Ovary (tissue), 3 donors: ENCODE data around the gene CNGA3.

ENCODE experiments used
- CTCF ChIP-seq, 3 donors: fragments of 450-650 bp in 2 of 3; fragments of 200-600 bp in 1 of 3; IDR thresholded peaks; one replicate each; pipeline versions ENCODE4 v1.5.1 to v1.8.0; 2016 to 2022; ENCODE audit warnings: antibody characterized with exemption in 3 of 3, mild to moderate bottlenecking in 1 of 3
- EP300 ChIP-seq: sonication (generic); formaldehyde crosslinking; IDR thresholded peaks from one replicate; pipeline ENCODE4 v1.6.1; 2017; ENCODE audit warnings: antibody characterized with exemption
- donor health status: DM: no; HTN: no; CAD: no.

- TF ChIP-seq CTCF (IDR thresholded peaks at IDR 0.05) (no peak), EP300 (no peak)
Measured at GRCh38 chr2:98376996-98377395, 30.7 kb downstream of the CNGA3 start.
